DMS153 treated with DMSO at 0.1 percent for 48 hours (cell line): ENCODE data around the gene PRICKLE2.
"Not testable (repeated sequence)": the region's sequence is repeated elsewhere in the genome, so short reads cannot be mapped to it uniquely, and the experiment has no call there.

Experiments
- DNase-seq: peaks from one replicate; lab custom pipeline; 2025; ENCODE audit not compliant: unreplicated experiment; lab: John Stamatoyannopoulos, UW

PRICKLE2 gene

DNA sequence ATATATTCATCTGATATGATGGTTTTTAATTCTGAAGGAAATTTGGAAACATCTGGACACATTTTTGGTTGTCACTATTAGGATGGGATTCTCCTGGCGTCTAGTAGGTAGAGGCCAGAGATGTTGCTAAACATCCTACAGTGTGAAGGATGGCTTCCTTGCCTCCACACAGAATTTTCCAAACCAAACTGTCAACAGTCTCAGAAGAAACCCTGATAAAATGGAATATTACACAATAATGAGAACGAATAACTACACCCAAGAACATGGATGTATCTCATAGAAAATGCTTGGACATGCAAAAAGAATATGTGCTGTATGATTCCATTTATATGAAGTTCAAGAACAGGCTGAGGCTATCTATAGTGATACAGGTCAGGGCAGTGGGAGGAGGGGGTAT, 122.1 kb downstream of the PRICKLE2 start:
- DNase-seq: no peak

DNA sequence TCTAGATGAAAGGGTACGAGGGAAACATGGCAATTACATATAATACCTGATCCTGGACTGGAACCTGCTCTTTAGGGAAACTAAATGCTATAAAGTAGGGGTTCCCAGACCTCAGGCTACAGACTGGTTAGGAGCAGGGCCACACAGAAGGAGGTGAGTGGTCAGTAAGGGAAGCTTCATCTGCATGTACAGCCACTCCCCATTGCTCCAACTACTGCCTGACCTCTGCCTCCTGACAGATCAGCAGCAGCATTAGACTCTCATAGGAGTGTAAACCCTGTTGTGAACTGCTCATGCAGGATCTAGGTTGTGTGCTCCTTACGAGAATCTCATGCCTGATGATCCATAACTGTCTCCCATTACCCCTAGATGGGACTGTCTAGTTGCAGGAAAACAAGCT, 123.1 kb downstream of the PRICKLE2 start:
- DNase-seq: no peak

DNA sequence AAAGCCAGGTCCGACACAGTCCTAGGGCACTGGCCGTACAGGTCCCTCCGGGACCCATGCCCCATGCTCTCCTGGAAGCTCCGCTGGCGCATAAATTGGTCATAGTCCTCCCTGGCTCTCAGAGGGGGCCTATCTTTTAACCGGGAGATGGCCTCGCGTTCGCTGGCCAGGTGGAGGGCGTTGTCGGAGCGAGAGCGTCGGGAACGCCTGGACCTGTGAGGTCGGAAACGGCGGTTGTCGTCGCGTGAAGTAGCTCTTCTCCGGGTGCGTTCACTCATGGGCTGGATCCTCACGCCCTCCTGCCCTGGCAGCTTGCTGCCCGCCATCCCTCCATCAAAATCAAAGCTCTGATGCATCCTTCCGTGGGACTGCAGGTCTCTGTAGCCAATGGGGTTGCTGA, 126.0 kb downstream of the PRICKLE2 start:
- no peak for DNase-seq

DNA sequence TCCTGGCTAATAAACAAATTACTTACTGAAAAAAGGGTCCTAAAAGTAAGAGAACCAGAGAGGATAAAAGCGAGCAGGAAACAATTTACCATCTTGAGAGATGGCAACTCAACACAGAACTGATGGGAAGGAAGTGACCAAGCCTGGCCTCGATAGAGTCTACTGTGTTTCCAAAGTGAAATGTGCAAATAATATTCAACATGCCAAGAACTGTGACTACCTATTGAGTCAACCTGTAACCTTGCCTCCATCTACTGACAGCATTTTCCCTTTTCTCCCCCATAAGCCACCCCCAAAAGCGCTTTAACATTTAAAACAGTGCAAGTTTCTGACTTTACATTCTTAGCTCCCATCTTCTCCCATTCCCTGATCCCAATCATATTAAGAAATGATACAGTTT, 126.6 kb downstream of the PRICKLE2 start:
- DNase-seq: no peak

DNA sequence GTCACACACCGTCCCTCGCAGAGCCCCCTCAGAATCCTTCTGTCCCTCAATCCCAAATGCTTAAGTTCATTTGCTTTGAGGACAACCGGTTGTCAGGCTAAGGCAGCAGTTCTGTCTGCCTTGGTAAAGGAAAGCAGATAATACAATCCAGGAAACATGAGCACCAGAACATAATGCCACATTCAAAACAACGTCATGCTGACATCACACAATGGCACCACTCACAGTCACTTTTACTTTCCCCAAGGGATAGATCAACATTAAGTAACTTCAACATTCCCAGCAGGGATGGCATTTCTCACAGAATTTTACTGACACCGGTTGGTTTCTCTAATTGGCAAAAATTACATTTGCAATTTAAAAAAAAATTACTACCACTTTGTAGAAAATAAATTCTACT, 127.3 kb downstream of the PRICKLE2 start:
- no peak for DNase-seq

DNA sequence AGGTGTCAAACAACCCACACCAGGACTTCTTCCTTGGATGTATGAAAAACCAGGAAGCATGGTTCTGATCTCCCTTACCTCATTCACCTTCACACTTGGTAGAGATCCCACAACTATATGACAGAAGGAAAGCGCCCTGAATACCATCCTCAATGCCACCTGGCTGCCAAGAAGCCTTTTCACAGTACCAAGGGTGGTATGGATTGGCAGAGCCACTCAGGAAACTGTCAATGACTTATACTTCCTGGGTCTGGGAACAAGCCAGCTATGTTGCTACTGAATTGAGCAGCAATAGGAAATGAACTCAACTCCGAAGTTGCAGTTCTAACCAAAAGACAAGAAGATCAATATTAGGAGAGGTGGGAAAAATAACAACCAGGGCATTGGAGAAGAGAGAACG, 129.5 kb downstream of the PRICKLE2 start:
- DNase-seq: no peak

DNA sequence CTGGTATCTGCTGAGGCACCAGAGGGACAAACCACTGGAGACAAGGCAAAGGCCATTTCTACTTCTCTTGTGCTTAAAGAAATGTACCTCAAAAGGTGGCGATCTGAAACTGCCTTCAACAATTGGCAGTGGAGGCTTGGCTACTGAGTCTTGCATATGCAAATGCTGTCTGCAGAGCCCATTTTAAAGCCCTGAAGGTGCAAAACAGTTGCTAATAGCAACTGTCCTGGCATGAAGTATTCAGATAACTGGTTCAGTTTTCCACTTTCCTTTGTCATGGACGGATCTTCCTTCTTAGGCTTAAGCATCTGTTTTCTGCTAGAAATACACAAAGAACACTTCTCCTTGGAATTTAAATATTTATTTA, 130.6 kb downstream of the PRICKLE2 start:
- DNase-seq: no peak

DNA sequence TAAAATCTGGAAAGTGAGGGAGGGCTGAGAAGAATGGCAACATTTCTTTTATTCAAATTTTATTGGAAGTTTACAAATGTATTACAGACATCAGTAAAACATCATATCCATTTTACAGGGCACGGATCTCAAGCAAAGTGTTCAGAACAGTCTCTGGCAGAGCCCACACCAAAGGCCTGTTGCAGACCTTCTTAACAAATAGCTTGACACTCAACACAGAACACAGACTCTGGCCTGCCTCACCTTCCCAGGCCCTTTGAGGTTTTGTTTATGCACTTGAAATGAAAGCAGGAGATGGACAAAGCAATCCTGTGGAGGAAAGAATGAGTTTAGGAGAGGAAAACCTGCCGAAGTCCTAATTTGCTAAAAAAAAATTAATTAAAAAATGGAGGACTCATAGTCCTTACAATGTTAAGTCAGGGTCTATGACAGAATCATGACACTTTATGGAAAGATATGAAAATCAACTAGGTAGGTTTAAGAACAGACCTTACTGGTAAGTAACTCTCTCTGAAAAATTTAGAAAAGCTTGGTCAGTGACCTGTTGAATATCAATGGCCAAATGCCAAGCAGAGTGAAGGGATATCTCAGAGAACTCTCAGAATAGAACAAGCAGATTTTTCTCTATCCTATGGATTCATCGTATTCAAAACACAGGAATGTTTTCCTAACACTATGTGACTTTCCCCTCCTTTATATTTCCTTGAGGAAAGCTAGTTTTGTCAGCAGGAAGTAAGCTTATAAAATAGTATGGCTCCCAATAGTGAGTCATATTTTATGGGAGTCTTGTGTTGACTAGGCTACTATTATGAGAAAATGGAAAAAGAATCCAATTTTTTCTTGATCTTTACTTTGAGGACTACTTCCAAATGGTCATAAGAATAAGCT, 131.2 kb downstream of the PRICKLE2 start:
- DNase-seq: no peak

DNA sequence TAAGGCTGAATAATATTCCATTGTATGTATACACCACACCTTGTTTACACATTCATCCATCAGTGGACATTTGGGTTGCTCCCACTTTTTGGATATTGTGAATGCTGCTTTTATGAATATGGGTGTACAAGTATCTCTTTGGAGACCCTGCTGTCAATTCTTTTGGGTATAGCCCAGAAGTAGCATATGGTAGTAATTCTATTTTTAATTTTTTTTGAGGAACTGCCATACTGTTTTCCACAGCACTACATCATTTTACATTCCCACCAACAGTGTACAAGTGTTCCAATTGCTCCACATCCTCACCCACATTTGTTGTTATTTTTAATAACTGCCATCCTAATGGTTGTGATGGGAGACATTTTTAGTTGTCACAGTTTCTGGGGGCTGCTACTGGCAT, 132.1 kb downstream of the PRICKLE2 start:
- DNase-seq: no peak

DNA sequence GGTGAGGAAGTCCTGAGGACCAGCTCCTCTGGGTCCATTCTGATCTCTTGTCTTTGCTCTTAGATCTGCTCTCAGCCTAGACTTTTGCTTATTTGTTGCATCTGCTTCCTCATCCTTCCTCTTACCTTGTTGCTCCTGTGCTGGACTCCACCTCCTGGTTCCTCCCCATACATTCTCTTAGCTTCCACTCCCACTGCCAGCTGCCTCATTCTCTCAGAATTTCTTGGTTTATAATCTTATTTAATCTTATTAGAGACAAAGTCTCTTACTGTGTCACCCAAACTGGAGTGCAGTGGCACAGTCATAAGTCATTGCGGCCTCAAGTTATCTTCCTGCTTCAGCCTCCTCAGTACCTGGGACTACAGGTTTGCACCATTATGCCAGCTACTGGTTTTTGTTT, 133.8 kb downstream of the PRICKLE2 start:
- DNase-seq: no peak

DNA sequence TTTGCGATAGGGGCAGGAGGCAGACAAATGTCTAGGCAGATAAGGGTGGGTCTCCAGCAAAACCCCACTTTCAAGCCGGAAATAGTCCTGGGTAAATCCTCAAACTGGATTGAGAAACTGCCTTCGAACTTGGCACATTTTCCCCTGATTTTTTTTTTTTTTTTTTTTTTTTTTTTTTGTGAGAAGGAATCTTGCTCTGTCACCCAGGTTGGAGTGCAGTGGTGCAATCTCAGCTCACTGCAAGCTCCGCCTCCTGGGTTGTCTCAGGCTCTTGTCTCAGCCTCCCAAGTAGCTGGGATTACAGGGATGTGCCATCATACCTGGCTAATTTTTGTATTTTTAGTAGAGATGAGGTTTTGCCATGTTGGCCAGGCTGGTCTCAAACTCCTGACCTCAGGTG, 135.9 kb downstream of the PRICKLE2 start:
- DNase-seq: not testable (repeated sequence)

DNA sequence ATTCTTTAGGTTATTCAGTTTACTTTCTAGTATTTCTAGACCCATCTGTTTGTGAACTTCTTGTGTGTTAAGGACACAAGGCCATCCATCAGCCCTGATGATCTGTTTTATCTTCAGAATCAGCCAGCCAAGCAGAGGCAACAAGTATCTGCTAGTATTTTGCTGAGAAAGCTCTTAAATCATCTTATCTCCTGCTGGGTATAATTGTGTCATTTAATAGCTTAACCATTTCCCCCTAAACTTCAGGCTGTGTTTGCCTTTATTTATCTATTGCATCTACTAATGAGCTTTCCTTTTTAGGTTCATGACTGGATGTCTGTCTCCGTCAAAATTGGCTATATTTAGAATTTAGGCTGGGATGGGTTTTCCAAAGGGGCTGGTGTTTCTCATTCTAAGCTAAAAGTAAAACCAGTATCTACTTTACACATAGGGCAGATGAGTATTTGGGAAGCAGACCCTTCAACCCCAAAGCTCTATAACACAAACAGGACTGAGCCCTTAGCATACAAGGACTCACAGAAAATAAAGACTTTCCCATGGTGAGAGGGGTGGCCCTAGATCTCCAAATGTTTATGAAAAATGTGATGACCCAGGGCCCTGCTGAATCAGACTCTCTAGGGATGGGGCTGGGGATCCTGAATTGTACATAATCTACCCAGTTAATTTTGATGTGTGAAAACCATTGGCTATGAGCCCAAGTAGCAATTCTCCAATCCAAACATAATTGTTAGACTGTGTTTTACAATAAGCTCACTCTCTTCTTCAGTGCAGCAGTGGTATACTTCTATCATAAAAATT, 136.7 kb downstream of the PRICKLE2 start:
- no peak for DNase-seq

DNA sequence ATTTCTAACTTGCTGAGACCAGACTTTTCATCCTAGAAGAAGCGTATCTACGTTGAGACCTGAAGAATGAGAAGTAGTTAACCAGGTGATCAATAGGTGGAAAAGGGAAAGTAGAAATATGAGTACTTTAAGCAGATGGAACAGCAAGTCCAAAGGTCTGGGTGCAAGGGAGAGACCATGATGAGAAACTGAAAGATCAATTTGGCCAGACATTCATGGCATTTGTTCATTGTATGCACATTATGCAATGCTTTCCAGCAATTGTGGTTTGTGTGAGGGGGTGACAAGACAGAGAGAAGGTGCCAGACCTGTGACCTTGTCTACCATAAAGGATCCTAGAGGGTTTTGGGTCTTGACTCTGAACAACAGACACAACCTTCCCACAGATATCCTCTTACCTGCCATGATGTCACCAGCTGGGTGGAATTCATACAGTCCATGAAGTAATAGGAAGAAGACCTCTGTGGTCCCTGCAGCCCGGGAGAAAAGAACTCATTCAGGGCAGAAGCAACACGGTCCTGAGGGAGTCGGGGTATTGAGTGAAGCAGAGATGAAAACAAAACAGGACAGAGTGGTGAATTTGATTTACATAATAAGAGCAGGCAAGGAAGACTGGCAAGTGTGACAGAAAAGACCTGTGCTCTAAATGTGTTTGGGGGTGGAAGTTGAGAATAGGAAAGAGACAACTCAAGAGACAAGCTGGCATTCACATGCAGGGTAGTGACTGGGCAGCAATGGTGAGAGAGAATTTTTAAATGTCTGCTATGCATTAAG, 138.6 kb downstream of the PRICKLE2 start:
- DNase-seq: no peak

DNA sequence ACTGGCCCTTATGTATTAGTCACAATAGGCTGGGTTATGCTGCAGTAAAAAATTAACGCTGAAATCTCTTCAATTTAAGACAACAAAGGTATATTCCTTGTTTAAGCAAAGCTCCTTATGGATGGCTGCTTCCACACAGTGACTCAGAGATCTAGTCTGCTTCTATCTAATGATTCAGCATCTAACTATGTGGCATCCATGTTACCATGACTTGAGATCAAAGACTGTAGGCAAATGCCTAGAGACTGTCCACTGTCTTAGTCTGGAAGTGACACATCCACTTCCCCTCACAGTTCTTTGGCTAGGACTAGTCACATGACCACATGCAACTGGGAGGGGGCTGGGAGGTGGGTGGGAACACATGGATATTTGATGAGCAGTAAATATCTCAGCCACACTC, 140.6 kb downstream of the PRICKLE2 start:
- DNase-seq: no peak

DNA sequence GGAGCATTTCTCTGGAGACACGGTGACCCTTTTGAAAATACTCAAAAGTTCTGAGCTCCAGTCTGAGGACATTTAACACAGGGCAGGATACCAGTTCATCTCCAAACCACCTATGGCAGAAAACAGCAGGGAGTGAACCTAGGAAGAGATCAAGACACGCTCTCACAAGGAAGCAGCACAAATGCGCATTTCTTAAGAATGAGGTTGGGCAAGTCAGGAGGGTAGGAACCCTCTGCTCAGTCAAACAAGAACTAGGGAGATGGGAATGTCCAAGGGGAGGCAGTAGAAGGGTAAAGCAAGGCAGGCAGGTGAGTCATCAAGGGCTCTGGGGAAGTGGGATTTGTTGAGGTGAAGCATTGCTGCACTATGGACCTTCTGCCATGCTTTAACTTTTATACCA, 141.7 kb downstream of the PRICKLE2 start:
- no peak for DNase-seq

DNA sequence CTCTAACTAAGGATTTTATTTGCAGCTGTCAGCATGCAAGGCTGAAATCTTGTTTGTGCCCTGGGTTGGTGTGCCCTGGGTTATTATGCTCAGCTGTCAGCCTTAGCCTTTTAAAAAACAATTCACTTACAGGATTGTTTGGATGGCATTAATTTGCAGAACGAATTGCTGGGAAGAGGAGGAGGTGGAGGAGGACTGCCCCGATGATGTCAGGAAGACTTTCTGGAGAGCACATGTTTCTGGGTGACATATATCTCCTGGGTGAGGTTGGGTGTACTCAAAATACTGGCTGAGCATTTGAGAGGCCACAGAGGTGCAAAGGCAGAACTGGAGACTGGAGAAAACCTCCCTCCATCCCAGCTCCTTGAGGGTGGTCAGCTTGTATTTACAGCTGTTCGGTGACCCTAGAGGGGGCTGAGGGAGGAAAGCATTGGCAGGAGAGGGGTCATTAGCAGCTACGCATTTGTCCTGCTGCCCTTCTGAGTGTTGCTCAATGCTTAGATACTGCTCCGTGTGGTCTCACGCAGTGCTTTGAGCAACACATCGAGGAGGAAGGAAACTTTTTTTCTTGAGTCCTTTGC, 142.2 kb downstream of the PRICKLE2 start:
- DNase-seq: no peak

DNA sequence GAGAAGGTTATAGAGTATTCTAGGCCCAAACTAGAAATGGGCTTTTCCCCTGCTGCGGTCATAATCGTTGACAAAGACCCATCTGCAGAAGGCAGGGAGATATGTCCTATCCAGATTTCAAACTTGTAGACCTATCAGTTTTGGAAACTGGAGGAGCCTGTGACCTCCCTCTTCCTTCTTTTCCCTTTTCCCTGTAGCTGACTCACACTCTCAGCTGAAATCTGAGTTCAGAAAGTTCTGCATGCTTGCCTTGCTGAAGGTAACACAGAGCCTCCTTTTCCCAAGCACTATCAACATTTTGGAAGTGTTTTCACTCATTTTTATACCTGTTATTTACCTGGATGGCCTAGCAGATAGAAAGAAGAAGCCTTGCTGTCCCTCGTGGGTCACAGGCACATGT, 142.9 kb downstream of the PRICKLE2 start:
- DNase-seq: no peak

DNA sequence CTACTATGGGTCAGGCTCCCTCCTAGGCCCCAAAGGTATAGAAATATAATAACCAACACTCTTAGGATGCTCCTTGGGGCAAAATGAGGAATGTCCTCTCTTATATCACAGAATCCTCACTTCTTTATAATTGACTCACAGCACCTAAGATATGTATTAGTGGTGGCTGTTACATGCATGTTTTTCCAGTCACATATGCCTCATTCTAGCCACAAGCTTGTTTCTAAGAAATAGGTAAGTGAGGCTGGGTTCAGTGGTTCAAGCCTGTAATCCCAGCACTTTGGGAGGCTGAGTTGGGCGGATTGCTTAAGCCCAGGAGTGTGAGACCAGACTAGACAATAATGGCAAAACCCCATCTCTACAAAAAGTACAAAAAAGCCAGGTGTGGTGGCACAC, 144.0 kb downstream of the PRICKLE2 start:
- DNase-seq: no peak

DNA sequence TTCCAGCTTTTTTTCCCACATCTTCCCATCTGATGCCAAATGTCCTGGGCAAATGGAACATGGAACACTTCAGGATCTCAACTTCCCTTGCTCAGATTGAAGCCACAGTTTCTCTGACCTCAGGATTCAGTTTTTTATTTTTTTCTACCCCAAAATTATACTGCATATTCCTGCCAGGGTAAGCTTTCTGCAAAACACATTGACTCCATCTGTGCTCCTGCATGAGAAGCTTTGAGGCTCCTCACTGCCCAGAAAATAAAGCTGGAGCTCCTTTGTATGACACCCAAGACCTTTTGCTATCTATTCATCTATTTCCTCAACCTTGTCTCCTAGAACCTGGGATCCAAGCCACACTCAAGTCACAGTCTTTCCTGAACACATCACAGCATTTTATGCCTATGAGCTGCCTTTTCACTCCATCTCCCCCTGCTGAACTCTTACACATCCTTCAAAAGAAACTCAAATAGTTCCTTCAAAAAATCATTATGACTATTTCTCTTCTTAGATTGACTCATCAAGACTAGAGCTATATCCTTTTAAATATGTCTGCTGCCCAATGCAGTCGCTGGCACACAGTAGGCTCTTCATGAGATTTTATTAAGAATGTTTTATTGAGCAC, 144.5 kb downstream of the PRICKLE2 start:
- no peak for DNase-seq

DNA sequence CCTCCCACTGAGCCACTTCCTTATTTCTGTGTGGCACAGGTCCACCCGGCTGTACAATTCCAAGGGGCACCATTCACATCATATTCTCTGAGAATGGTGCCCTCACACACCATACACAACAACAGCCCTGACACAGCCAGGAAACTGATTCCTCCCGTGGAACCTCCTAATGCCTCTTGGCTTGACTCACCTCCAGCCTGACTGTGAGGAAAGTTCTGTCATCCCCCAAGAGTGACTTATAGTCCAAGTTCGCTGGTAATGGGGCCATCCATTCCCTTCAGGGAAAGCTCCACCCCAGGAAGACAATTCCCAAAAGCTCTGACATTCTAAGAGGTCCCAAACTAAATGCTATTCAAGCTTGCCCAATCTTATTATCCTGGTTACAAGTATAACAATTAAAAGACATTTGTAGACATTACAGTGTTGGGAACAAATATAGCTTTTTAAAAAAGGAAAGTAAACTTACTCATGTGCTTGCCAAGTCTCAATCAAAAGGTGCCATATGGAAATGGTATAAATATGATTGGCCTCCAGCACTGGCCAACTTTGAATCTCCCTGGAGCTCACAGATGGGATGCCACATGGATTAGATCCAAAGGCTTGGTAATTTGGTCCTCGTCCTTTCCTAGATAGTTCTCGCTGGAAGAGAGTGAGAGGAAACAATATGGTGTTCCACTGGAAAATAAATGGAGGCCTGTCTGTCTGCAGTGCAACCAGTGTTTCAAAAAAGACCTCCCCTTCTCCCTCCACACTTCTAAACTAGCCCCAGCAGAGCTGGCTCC, 145.7 kb downstream of the PRICKLE2 start:
- no peak for DNase-seq
